ENCODE measurements around the gene AKT1.

AKT1 gene

DNA sequence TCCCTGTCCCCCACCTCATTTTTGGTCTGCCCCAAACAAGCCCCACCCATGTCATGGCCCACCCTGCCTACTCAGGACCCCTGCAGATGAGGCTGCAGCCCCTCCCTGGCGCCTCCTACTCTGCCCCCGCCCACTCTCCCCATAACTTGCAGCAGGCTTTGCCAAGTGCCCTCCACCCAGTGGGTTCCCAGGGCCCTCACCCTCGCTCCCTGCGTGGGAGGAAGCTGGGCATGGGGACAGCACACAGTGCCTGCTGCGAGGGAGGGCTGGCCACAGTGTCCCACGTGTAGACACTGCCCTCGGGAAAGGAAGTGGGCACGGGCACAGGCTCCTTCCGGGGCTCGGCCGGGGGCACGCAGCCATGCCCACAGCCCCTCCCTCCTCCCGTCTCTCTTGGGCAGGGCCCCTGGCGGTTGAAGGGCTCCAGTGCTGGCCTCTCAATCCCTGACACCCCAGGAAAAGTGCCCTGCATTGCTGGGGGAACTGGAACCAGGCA, 9.4 kb downstream of the AKT1 start:
- no peak for DNase-seq (ENCODE audit: low spot score)

DNA sequence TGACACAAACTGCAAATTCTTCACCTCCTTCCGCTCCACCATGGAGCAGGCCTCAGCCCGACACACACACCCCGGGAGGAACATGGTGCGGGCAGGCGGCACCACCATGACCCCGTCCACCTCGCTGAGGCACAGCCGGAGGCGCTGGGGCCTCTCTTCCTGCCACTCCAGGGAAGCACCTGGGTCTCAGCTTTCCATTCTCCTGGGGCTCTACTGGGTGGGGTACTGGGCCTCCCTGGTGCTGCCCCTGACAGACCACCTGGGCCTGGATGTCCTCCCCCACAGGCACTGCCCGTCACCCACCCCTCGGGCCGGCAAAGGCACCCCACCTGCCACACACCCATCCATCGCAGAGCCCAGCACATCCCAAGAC, 9.9 kb downstream of the AKT1 start:
- DNase-seq (ENCODE audit: low spot score), result no peak

DNA sequence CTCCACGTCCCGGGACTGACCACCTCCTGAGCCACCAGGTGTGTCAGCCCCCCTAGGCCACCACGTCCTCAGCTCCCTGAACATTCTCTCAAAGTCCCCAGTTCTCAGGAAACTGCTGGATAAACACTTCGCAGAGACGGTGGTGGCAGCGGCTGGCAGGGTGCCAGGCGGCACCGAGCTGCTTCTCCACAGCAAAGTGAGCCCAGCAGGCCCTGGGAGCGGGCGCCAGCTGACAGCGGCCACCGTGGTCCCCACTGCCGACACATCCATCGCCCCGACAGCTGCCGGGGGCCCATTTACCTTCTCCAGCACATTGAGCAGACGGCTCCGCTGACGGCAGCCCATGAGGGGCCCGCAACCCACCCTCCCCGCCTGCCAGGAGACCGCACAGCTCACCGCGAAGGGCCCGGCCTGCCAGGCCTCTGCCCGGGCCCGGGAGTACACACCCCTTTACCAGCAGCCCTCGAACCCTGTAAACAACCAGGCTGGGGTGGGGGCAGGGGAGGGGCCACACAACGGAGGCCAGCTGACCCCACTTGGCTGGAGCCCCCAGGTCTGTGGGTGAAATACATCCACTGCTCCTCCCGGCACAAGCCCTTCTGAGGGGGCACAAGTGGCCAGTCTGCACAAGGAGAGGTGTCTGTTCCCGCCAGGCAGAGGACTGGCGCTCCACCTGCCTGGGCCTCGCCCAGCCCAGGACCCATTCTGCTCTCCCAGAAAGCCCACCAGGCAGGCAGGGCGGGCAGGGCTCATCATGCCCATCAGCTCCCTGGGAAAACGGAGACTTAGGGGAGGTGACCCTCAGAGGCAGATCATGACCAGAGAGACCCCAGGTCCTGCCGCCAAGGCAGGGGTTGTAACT, 10.5 kb downstream of the AKT1 start:
- no peak for DNase-seq (ENCODE audit: low spot score)

- DNase-seq (ENCODE audit: low spot score), result no peak
Observed at GRCh38 chr14:104784218-104784568, 11.4 kb downstream of the AKT1 start.

DNA sequence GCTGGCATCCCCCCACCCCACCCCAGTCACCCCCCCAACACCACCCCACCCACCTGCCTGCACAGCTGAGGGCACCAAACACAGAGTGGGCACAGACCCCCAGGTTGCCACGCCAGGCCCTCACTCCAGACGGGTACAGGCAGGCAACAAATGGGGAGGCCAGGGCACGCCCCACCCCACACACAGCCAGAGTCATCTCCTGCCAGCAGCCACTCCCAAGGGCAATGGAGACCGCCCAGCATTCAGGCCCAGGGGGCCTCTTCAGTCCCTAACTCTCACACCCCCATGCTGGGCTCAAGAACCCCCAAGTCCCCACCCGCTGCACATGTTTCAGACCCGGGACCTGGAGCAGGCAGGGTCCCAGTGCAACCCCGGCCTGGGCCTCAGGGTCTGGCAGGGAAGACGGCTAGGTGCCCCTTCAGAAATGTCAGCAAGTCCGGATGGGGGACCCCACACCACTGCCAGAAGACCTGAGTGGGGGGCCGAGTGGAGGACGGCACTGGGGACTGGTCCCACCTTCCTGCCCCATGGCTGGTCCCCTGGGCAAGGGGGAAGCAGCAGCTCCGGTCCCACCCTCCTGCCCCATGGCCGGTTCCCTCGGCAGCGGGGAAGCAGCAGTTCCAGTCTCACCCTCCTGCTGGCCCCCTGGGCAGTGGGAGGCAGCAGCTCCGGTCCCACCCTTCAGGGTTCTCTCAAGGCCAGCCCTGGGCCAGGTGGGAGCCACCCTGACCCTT, 11.9 kb downstream of the AKT1 start:
- no peak for DNase-seq (ENCODE audit: low spot score)

- no peak for DNase-seq (ENCODE audit: low spot score)
Observed at GRCh38 chr14:104782808-104783139, 12.8 kb downstream of the AKT1 start.

- DNase-seq (ENCODE audit: low spot score), result no peak
Observed at GRCh38 chr14:104782086-104782807, 13.3 kb downstream of the AKT1 start.

DNA sequence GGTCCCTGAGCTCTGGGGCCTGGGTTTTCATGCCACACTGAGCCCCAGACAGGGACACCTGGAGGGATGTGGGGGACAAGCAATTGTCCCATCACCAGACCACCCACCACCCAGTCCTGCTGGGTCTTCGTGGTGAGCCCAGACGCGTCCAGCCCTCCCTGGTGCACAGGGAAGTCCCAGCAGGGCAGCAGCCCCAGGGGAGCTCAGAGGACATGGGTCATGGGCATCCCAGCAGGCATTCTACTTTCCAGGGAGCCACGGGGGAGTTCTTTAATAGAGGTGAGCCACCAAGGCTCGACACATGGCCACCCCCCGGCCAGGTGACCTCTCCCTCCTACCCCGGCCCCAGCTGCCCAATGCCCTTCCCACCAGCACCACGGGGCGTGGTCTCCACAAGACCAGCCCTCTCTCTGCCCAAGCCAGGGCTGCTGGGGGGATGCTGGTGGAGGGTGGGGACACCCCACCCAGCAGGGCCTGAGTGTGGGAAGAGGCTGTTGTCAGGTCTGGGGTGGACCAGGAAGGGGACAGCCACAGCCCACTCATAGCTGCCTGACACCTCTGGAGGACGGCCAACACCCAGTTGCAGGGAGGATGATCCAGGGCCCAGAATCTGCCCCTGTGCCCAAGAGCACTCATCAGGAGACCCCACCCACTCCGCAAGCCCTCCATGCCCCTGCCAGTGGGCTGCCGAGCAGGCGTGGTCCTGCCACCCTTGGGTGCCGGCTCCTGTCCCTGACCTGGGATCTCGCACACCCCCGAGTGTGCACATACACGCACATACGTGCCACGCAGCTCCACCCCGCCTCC, 14.1 kb downstream of the AKT1 start:
- DNase-seq (ENCODE audit: low spot score), result no peak

DNA sequence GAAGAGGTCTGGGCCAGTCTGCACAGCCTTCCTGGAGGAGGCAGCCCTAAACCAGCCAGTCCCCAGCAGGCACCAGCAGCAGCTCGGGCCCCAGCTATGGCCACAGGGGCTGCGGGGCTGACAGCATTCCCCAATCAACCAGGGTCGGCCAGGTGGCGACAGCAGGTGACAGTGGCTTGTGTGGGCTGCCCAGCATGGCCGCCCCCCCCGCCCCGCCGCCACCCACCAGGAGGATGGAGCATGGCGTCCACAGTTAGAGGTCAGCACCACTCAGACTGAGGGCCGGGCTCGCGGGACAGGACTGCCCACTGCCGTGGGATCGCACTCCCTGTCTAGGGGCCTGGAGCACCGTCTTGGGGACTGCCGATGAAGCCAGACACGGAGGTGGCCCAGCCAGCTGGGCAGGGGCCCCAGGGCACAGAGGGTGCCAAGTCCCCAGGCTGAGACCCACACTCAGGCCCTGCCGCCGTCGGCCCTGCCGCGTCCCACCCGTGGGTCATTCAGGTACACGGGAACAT, 15.0 kb downstream of the AKT1 start:
- DNase-seq (ENCODE audit: low spot score), result no peak

GRCh38 chr14:104779776-104780512, 15.6 kb downstream of the AKT1 start:
- DNase-seq (ENCODE audit: low spot score), result no peak

DNA sequence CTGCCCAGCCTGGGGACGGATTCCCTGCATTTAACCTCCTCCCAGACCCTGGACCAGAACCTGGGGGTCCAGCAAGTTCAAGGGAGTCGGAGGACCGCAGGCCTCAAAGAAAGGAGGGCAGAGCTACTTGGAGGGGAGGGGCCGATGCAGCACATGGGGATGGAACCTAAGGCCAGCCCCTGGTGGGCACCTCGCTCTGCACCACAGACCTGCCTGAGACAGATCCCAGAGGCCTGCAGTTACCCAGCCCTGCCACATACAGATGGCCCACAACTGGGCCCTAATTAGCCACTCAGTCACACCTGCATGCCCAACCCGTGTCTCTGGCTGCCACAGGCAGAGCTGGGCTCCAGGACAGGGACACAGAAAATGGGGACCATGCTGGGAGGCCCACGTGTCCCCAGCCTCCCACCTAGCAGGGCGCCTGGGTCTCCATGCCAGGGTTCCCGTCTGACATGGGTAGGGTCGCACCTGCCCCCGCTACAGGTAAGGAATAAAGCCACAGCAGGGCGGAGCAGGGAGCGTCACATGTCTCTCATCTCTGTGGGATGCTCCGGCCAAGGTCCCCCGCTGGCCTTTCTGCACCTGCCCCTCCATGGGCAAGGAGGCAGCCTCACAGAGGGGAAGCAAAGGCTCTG, 16.7 kb downstream of the AKT1 start:
- DNase-seq (ENCODE audit: low spot score), result no peak

DNA sequence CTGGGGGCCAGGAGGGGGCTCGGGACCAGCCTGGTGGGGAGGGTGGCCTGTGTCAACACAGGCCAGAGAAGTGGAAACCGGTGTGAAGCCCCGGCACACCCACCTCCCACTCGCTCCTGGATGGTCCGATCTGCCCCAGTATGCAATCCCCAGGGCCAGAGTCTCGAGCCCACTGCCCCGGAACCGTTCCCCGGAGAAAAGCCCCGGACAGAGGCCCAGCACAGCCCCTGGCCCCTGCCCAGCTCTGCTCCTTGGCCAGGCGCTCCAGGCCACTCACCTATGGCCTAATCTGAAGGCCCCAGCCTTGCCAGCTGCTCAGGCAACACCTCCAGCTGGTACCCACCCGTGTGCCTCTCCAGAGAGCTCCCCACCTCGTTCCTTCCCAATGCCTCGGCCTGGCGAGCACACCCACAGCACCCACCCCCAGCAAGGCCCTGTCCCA, 17.7 kb downstream of the AKT1 start:
- DNase-seq (ENCODE audit: low spot score), result no peak

- DNase-seq (ENCODE audit: low spot score), result no peak
Observed at GRCh38 chr14:104776961-104777807, 18.4 kb downstream of the AKT1 start.

DNA sequence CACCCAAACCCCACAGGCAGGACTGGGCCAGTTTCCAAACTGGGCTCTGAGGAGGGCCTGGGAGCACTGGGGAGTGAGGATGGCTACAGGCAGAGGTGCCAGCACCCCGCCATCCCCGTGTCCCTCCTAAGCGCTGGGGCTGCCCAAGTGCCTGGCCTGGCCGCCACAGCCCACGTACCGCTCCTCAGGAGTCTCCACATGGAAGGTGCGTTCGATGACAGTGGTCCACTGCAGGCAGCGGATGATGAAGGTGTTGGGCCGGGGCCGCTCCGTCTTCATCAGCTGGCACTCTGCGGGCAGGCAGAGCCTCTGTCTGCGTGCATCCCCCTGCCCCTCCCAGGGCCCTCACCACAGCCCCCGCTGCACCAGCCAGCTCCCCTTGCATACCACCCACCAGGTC, 19.1 kb downstream of the AKT1 start:
- DNase-seq (ENCODE audit: low spot score), result no peak

- DNase-seq (ENCODE audit: low spot score), result no peak
Observed at GRCh38 chr14:104775073-104775489, 20.5 kb downstream of the AKT1 start.

DNA sequence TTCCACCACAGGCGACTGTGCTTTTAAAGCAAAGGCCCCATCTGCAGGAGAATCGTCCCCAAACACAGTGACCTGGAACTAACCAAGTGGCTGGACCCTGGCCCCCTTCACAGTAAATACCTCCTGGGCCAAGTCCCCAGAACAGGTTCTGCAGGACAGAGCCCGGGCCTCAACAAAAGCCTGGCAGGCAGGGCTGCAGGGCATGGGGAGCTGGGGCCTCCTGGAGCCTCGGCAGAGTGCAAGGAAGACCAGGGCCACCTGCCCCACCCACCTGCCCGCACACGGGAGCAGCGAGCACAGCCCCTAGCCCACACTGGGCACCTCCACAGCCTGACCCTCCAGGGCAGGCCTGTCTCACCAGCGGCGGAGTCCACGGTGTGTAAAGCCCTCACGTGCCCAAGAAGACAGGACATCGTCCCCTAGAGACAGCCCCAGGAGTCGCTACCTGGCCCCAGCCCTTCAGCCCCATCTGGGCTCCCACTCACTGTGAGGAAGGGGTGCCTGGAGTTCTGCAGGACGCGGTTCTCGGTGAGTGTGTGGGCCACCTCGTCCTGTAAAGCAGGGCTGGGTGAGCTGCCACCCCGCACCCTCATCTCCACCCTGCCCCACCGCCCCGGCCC, 21.0 kb downstream of the AKT1 start:
- no peak for DNase-seq (ENCODE audit: low spot score)

GRCh38 chr14:104773505-104774452, 21.8 kb downstream of the AKT1 start:
- no peak for DNase-seq (ENCODE audit: low spot score)
